KBM-7 (cell line): ENCODE results near the gene OR5AS1.
"Not testable (repeated sequence)": the region's sequence is repeated elsewhere in the genome, so short reads cannot be mapped to it uniquely, and the experiment has no call there.

Experiments used
- DNase-seq: peaks from one replicate; pipeline ENCODE4 v3.0.0-alpha.2; 2015
- in situ Hi-C: fragments of 300-500 bp; cut with MboI; formaldehyde crosslinking; loops from 2 replicates; pipeline ENCODE4 v1.14.3; 2020; ENCODE audit warnings: low sequenced_read_pairs, low pct_unique_long_range_greater_than_20kb, mixed read lengths

Gene OR5AS1

DNA sequence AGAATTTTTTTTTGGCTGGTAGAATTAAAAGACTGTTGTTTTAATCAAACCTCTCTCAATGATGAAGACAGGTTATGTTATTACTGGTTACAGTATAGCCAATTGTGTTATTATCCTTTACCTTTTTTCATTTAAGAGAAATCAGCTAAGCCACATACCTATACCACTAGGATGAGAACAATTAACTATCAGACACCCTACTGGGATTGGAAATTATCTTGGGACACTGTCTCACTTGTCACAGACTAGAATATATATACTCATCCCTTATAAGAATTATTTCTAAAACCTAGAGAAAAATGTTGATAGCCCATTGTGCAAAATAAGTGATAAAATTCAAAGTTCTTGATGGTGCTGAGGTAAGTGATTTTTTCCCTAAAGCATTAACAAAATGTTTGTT, at the start of gene OR5AS1:
TSS of gene OR5AS1 (plus strand) at position 301 of the 400 bp plus-strand sequence. CDS start 2,765 bp downstream, outside the sequence.
- DNase-seq = no peak
- in situ Hi-C loops = no loop called here

- no peak for DNase-seq
- in situ Hi-C loops = no loop called here
These were observed 32.9 kb upstream of the OR5AS1 start, which contains the start of gene OR5F1 for GRCh38 chr11:55994525-55994924. Gene OR5F1 (minus strand): TSS chr11:55994625. CDS start chr11:55994625, 0 bp downstream.

DNA sequence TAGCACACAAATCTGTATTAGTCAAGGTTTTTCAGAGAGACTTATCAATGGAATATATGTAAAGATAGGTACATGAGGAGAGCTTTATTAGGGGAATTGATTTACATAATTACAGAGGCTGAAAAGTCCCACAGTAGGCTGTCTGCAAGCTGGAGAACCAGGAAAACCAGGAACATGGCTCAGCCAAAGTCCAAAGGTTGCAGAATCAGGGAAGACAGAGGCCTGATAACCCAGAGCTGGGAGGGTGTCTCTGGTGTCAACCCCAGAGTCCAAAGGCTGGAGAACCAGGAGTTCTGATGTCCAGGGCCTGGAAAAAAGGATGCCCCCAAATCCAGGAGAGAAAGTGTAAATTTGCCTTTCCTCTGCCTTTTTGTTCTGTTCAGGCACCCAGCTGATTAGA, 16.7 kb upstream of the OR5AS1 start:
- in situ Hi-C loops = no loop called here
- DNase-seq = no peak

- DNase-seq = no peak
- in situ Hi-C loops = no loop called here
These were observed 13.6 kb upstream of the OR5AS1 start for GRCh38 chr11:56013805-56014204.

- no peak for DNase-seq
- in situ Hi-C loops = no loop called here
These were observed 18.1 kb downstream of the OR5AS1 start for GRCh38 chr11:56045538-56045937.

GRCh38 chr11:56048480-56048879, 21.0 kb downstream of the OR5AS1 start:
- in situ Hi-C loops = no loop called here
- no peak for DNase-seq

- no peak for DNase-seq
- in situ Hi-C loops = no loop called here
These were observed 22.0 kb downstream of the OR5AS1 start for GRCh38 chr11:56049487-56049886.

DNA sequence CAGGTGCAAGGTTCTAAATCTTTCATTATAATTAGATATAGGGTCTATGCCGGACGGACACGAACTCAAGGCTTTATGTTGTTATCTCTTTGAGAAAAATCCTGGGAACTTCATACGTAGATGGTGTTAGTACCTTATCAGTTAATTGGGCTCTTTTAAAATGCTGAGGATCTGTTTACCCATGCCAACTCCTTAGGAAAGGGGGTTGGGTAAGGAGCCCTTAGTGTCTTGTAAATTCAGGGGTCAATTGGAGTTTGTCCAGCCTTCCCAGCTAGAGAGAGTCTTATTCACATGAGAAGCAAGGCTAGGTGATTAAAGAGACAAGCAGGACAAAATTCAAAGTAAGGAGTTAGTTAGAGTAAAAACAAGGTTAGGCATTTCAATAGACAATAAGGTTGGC, 28.9 kb downstream of the OR5AS1 start:
- DNase-seq, in situ Hi-C loops: not testable (repeated sequence)

DNA sequence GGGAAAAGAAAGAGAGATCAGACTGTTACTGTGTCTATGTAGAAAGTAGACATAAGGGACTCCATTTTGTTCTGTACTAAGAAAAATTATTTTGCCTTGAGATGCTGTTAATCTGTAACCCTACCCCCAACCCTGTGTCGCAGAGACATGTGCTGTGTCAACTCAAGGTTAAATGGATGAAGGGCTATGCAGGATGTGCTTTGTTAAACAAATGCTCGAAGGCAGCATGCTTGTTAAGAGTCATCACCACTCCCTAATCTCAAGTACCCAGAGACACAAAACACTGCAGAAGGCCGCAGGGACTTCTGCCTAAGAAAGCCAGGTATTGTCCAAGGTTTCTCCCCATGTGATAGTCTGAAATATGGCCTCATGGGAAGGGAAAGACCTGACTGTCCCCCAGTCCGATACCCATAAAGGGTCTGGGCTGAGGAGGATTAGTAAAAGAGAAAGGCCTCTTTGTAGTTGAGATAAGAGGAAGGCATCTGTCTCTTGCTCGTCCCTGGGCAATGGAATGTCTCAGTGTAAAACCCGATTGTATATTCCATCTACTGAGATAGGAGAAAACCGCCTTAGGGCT, 30.3 kb downstream of the OR5AS1 start:
- in situ Hi-C loops, DNase-seq: not testable (repeated sequence)

- DNase-seq, in situ Hi-C loops: not testable (repeated sequence)
These were observed 30.9 kb downstream of the OR5AS1 start for GRCh38 chr11:56058260-56058780.

GRCh38 chr11:56066980-56067379, 39.5 kb downstream of the OR5AS1 start:
- in situ Hi-C loops = no loop called here
- no peak for DNase-seq
